Measurements from ENCODE around the gene SLC2A13. TPM values are rescaled to one million over a fixed set of nuclear protein-coding genes. Genes with fewer than 3 reads are reported as not detected.
A peak's percentile ranks its signal among the peaks of the same experiment; 100 is the strongest.
"Not testable (repeated sequence)": the region's sequence is repeated elsewhere in the genome, so short reads cannot be mapped to it uniquely, and the experiment has no call there.

Gene SLC2A13
- total RNA-seq, 1 donor from 2014 or later: 6.9 TPM

- DNase-seq (ENCODE audit: low read depth in 2 of 2): no peak
These were observed 232.8 kb downstream of the SLC2A13 start for GRCh38 chr12:39873065-39873464.

DNA sequence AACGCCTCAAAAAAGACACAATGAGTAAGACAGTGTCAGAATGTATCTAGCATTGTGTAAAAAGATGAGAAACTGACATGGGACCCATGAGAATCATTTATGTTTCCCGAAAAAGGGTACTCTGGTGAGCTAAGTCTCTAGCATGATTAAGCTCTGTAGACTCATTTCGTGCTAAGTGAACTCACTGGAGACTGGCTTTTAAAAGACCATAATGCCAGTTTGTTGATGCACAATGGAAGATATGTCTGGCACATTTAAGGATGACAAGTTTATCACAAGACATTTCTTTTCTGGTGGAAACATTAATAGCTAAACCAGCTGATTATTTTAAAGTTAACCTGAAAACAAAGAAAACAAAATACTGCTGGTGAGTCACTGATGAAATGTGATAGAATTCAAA, 233.5 kb downstream of the SLC2A13 start:
- no peak for DNase-seq (ENCODE audit: low read depth in 2 of 2)

DNA sequence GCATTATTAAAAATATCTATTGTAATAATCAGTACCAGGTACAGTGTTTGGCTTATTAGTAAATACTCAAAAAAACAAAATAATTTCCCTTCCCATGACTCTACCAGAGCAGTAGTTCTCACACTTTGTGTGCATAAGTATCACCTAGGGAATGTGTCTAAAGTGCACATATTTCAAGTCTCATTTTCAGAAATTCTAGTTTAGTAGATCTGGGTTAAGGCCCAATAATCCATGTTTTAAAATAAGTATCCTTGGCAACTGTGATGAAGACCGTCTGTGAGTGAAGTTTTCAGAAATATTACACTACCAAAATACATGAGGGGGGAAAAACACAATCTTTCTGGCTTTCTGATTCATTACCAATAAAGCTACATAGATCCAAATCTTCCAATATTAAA, 237.6 kb downstream of the SLC2A13 start:
- no peak for DNase-seq (ENCODE audit: low read depth in 2 of 2)

GRCh38 chr12:39867631-39868327, 238.1 kb downstream of the SLC2A13 start:
- no peak for DNase-seq (ENCODE audit: low read depth in 2 of 2)

DNA sequence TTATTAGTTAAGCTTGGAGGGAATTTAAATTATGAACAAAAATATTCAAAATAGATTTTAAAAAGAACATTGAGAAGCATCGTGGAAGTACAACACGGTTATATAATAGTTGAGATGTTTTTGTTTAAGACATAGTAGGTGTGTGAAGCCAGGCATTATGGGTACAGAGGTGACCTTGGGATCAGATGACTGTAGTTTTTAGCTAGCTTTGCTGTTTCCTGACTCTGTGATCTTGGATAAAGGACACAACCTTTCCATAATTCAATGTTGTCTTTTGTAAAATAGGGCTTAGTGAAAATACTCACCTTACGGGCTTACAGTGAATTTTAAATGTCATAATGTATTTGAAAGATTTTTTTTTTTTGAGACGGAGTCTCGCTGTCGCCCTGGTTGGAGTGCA, 239.7 kb downstream of the SLC2A13 start:
- DNase-seq (ENCODE audit: low read depth in 2 of 2): no peak

GRCh38 chr12:39860695-39861094, 245.2 kb downstream of the SLC2A13 start:
- no peak for DNase-seq (ENCODE audit: low read depth in 2 of 2)

DNA sequence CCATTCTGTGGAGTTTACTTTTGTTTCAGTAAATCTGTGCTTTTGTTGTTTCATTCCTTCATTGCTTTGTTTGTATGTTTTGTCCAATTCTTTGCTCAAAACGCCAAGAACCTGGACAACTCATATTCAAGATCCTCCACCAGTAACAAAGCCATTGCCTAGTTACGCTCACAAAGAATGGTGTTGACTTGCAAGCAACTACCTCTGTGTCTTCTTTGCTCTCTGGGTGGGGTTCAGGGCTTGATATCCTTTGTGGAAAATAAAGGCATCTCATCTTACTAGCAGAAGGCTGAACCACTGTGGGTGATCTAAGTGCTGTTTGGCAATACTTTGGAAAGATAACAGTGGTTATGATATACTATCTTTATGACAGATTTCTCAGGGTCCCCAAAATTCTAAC, 252.9 kb downstream of the SLC2A13 start:
- no peak for DNase-seq (ENCODE audit: low read depth in 2 of 2)

GRCh38 chr12:39852346-39852745, 253.5 kb downstream of the SLC2A13 start:
- no peak for DNase-seq (ENCODE audit: low read depth in 2 of 2)

DNA sequence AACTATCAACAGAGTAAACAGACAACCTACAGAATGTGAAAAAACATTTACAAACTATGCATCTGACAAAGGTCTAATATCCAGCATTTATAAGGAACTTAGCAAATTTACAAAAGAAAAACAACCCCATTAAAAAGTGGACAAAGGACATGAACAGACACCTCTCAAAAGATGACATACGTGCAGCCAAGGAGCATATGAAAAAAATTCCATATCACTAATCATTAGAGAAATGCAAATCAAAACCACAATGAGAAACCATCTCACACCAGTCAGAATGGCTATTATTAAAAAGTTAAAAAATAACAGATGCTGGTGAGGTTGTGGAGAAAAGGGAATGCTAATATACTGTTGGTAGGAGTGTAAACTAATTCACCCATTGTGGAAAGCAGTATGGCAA, 257.7 kb downstream of the SLC2A13 start:
- DNase-seq (ENCODE audit: low read depth in 2 of 2): not testable (repeated sequence)

DNA sequence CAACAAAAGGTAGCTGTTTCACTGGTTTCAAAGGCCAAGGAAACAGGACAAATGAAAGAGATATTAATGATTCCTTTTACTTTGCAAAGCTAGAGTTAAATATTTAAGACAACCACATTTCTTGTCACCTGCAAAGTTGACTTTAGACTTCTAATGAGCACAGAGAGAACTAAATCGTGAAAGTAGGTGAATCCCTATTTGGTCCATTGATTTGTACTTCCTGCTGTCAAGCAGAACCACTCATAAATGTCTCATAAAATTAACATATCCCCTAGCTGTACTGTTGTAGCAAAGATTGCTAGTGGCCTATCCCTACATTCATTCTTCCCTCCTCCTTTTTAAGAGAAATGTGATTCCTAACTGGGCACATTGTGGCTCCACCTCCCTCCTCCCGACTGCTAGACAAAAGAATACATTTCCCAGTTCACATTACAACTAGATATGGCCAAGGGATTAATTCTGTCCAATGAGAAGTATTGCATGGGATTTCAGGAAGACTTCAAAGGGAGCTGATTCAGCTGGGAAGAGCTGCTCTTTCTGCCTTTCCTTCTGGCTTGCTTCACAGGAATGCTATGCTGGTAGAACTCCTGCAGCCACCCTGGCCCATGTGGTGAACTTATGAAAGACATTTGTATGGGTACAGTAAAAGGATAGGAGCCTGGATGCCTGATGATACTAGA, 258.8 kb downstream of the SLC2A13 start:
- DNase-seq (ENCODE audit: low read depth in 2 of 2): no peak

DNA sequence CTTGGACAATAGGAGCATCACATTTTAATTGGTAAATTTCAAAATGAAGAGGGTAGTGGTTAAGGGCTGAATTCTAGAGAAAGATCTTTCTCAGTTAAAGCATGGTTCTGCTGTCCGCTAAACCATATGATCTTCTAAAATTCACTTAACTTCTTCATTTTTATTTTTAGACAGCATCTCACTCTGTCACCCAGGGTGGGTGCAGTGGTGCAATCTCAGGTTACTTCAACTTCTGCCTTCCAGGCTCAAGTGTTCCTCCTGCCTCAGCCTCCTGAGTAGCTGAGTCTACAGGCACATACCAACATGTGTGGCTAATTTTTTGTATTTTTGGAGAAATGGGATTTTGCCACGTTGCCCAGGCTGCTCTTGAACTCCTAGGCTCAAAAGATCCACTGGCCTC, 259.6 kb downstream of the SLC2A13 start:
- no peak for DNase-seq (ENCODE audit: low read depth in 2 of 2)

DNA sequence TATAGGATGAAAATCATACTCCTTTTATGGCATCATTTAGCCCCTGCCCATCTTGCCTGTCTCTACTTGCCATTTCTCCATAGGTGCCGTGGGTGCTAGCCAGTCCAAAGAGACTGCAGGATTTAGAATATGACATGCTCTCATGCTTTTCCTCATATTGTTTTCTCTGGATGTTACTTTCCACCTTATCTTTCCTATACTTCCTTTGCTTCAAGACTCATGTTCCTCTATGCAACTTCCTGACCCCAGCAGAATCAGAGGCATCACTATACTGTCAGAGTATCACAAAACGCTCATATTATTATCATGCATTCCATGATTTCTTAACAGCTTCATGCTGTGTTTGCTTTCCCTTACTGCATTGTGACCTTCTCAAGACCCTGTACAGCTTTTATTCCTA, 265.5 kb downstream of the SLC2A13 start:
- DNase-seq (ENCODE audit: low read depth in 2 of 2): no peak

DNA sequence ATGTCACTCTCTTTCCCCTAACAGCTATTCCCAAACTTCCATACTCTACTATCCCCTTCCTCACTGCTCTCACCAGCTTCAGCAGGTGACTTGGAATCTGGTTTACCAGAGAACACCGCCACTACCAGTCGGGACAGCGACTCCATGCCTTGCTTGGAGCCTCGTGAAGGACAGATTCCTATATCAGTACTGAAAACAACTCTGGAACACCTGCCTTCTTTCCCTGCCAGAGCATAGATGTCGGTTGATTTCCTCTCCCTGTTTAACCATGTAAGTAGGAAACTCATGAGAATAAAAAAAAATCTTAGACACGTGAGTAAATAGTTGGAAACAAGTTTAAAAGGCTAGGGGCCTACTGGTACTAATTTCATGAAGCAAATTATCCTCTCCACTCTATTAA, 266.8 kb downstream of the SLC2A13 start:
- no peak for DNase-seq (ENCODE audit: low read depth in 2 of 2)

DNA sequence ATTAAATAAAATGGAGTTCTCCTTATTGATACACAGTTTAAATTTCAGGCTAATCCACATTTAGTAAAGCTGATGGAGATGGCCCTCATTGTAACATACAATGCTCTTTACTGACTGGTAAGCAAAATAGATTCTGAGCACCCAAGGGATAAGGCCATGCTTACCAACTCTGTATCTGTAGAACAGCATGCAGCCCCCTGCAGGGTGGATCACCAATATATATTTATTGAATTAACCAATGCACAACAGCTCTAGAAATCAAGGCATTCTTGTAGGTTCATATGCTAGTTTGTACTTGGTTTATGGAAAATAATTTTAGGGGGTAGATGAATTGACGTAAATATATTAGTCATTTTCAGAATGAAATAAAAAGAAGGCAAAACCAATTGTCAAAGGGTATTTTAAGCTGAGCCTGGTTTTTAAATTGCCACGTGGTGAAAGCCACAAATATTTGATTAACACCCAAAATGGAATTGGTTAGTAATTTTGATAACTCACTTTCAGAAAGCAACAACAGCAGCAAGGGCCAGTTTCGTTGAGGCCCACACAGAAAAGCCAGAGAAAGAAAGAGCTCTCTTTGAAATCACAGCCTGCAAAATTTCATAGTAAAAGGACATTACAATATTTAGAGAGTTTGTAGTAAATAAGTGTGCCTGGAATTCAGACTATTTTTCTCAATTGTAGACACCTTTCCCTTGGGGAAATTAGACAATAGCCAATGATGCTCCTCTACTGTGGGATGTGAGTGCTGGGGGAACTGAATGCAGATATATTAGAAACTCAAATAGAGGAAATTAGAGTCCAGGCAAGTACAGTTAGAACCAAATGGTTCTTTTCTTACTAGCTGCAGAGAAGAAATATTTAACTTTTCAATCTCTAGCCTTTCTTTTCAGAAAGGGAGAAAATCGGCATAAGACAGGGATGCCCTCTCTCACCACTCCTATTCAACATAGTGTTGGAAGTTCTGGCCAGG, 270.1 kb downstream of the SLC2A13 start:
- DNase-seq (ENCODE audit: low read depth in 2 of 2): no peak

DNA sequence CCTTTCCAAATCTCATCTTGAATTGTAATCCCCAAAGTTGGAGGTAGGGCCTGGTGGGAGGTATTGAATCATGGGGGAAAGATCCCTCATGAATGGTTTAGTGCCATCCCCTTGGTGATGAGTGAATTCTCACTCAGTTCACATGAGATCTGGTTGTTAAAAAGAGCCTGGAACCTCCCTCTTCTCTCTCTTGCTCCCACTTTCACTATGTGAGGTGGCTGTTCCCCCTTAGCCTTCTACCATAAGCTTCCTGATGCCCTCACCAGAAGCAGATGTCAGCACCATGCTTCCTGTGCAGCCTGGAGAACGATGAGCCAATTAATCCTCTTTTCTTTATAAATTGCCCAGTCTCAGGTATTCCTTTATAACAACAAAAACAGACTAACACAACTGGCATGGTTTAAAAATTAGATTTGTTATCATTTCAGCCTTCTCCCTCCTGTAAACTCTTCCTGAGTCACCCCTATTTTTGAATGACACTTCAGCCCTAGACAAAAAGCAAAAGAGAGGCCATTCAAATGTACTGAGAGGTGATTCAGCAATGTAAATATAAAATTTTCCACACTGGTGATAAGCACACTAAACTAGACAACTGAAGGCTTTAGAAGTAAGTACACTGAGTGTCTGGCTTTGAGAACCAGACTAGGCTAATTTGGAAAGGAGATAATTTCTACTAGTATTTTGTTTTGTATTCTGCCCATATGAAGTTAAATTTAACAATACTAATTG, 274.1 kb downstream of the SLC2A13 start:
- peak; percentile 5 to 6 for DNase-seq (ENCODE audit: low read depth in 2 of 2)

- no peak for DNase-seq (ENCODE audit: low read depth in 2 of 2)
These were observed 274.9 kb downstream of the SLC2A13 start for GRCh38 chr12:39830852-39831520.

DNA sequence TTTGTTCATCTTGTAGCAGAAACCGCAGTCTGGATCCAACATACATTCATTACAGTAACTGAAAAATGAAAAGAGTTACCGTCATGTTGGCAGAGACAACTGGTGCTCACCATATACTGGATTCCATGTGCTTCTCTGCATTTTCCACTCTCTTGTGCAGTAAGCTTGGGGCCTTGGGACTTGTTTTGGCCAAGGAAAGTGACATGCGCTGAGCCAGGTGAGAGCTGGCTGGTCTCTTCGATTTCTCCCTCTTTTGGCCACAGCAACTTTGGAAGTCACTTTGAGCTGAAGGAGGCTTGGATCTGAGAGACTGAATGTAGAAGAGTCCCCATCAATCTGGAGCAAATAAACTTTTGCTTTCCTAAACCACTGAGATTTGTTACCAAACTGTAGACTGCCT, 275.7 kb downstream of the SLC2A13 start:
- no peak for DNase-seq (ENCODE audit: low read depth in 2 of 2)

- DNase-seq (ENCODE audit: low read depth in 2 of 2): peak in 1 of 2 donors; percentile 15
These were observed 281.2 kb downstream of the SLC2A13 start for GRCh38 chr12:39824505-39825212.

GRCh38 chr12:39816671-39817185, 289.2 kb downstream of the SLC2A13 start:
- no peak for DNase-seq (ENCODE audit: low read depth in 2 of 2)

- DNase-seq (ENCODE audit: low read depth in 2 of 2): no peak
These were observed 290.1 kb downstream of the SLC2A13 start for GRCh38 chr12:39815746-39816145.

Data from lung microvascular endothelial cell (primary cell).